OCI-LY3 (cell line): ENCODE results near the gene HHIPL2.

Source experiments
- H2AFZ ChIP-seq: fragments of 200-600, 300-600 bp; shearing (Covaris generic); 2 replicates; pipeline ENCODE4 v1.6.0; 2014; ENCODE audit warnings: antibody characterized with exemption, low read depth, low read length
- H3K27ac ChIP-seq: fragments of 200-600, 300-600 bp; sonication (generic); 2 replicates; pipeline ENCODE4 v1.5.1; 2014; ENCODE audit warnings: mild to moderate bottlenecking, low read length, moderate library complexity, mixed read lengths
- H3K27me3 ChIP-seq: fragments of 200-600, 300-600 bp; sonication (generic); 2 replicates; pipeline ENCODE4 v1.6.1; 2014; ENCODE audit warnings: low read depth, low read length, mixed read lengths
- H3K36me3 ChIP-seq: fragments of 200-600, 300-600 bp; sonication (generic); replicated peaks from 2 replicates; pipeline ENCODE3; 2014; ENCODE audit warnings: low read depth, low read length, mixed read lengths
- H3K4me1 ChIP-seq: fragments of 300-600, 200-600 bp; sonication (generic); 2 replicates; pipeline ENCODE4 v1.6.1; 2014; ENCODE audit warnings: low read length, mixed read lengths
- H3K4me2 ChIP-seq: fragments of 200-600, 300-600 bp; sonication (generic); 2 replicates; pipeline ENCODE4 v1.6.1; 2014; ENCODE audit warnings: low read length, mixed read lengths
- H3K4me3 ChIP-seq: fragments of 300-600, 200-600 bp; sonication (generic); 2 replicates; pipeline ENCODE4 v1.5.1; 2014; ENCODE audit warnings: antibody characterized with exemption, mild to moderate bottlenecking, low read length, moderate library complexity
- H3K79me2 ChIP-seq: fragments of 300-600, 200-600 bp; shearing (Covaris generic); 2 replicates; pipeline ENCODE4 v1.6.1; 2014; ENCODE audit warnings: mild to moderate bottlenecking, low read length, mixed read lengths
- H3K9ac ChIP-seq: fragments of 300-600, 200-600 bp; shearing (Covaris generic); 2 replicates; pipeline ENCODE4 v1.6.0; 2014; ENCODE audit warnings: mild to moderate bottlenecking, low read length, moderate library complexity
- H3K9me3 ChIP-seq: fragments of 200-600, 300-600 bp; shearing (Covaris generic); 2 replicates; pipeline ENCODE4 v1.6.1; 2014; ENCODE audit warnings: low read length, mixed read lengths; ENCODE audit not compliant: insufficient read depth
- H4K20me1 ChIP-seq: fragments of 200-600, 300-600 bp; sonication (generic); 2 replicates; pipeline ENCODE4 v1.6.1; 2016; ENCODE audit warnings: low read length, mixed read lengths; ENCODE audit not compliant: insufficient read depth
- EZH2phosphoT487 ChIP-seq: fragments of 200-600 bp; shearing (Covaris generic); IDR thresholded peaks from 2 replicates; pipeline ENCODE4 v1.6.1; 2018; ENCODE audit warnings: antibody characterized with exemption, mixed run types, low read depth
- TF ChIP-seq, protein P1 (sequence below): fragments of 200-600, 300-600 bp; sonication (generic); IDR thresholded peaks from 2 replicates; pipeline ENCODE4 v1.5.1; 2014; ENCODE audit warnings: antibody characterized with exemption, low read length, low read depth

The HHIPL2 gene

DNA sequence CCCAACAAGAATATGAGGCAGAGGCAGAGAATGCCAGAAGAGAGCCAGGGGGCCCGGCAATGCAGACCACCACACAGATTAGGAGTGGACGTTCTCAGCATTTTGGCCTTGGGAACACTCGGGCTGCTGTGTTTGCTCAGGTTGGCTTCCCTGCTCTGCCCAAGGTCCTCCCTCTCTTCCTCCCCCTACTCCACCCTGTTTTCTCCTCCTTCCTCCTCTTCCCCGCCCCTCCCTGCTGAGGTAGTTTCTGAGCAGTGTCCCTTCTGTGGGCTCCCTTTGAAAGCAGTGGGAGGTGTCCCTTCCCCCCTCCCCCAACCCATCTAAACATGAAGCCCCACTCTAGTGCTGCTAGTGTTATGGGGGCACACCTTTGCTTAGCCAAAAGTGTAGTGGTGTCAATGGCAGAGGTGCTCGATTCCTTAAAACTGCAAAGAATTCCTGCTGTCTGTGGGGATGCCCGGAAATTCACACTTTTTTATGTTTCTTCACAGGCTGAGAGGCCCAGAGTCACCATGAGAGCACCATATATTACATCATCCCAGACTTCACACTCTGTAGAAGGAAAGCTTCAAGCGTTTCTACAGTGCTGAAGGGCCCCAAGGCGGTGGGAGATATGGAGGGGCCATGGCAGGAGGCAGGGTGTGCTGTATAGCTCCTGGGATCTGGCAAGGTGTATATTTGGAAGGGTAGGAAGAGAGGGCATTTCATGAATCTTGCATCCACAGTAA lies at the start of gene HHIPL2:
Gene HHIPL2, minus strand, starts transcription at position 161 of the 728 bp plus-strand sequence. Its CDS starts 60 bp downstream, at position 101.
- Histone ChIP-seq H3K79me2 (no peaks in the 10 kb centered on the region), H2AFZ (no peak within 1 kb of the TSS), H3K4me3 (no peak within 1 kb of the TSS), H3K9ac (no peak within 1 kb of the TSS), H3K27me3 (peaks cover 6% of the 10 kb centered on the region; the same call in 1 of the 2 replicates), H3K4me1 (no peaks in the 10 kb centered on the region), H3K27ac (no peak within 1 kb of the TSS), H3K4me2 (no peak within 1 kb of the TSS), H4K20me1 (no peaks in the 10 kb centered on the region), H3K36me3 (no peaks in the 10 kb centered on the region), H3K9me3 (no peaks in the 10 kb centered on the region)
- TF ChIP-seq, protein P1, sequence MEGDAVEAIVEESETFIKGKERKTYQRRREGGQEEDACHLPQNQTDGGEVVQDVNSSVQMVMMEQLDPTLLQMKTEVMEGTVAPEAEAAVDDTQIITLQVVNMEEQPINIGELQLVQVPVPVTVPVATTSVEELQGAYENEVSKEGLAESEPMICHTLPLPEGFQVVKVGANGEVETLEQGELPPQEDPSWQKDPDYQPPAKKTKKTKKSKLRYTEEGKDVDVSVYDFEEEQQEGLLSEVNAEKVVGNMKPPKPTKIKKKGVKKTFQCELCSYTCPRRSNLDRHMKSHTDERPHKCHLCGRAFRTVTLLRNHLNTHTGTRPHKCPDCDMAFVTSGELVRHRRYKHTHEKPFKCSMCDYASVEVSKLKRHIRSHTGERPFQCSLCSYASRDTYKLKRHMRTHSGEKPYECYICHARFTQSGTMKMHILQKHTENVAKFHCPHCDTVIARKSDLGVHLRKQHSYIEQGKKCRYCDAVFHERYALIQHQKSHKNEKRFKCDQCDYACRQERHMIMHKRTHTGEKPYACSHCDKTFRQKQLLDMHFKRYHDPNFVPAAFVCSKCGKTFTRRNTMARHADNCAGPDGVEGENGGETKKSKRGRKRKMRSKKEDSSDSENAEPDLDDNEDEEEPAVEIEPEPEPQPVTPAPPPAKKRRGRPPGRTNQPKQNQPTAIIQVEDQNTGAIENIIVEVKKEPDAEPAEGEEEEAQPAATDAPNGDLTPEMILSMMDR: no peak
- no peak for TF ChIP-seq EZH2phosphoT487

DNA sequence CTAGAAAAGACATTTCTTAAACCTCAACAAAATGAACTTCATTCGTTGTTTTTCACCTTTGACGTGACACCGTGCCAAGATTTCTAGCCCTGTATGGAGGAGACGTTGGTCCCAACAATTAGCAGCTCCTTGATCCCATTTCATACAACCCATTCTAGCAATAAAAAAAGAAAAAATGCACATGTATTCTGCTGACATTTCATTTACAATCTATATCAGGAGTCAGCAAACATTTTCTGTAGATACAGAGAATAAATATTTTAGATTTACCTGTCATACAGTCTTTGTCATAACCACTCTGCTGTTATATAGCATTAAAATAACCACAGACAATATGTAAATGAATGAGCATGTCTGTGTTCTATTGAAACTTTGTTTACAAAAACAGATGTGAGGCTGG lies 48.8 kb upstream of the HHIPL2 start:
- H3K27ac ChIP-seq: no peak overlapping the region
- H2AFZ ChIP-seq: no peak overlapping the region
- H3K9ac ChIP-seq: no peak overlapping the region
- no peaks in the 10 kb centered on the region for H3K4me1 ChIP-seq
- no peaks in the 10 kb centered on the region for H3K27me3 ChIP-seq
- no peak overlapping the region for H3K4me2 ChIP-seq
- H3K36me3 ChIP-seq: no peaks in the 10 kb centered on the region
- H3K79me2 ChIP-seq: no peaks in the 10 kb centered on the region
- no peak overlapping the region for H3K4me3 ChIP-seq
- no peaks in the 10 kb centered on the region for H3K9me3 ChIP-seq
- TF ChIP-seq, protein P1: no peak
- TF ChIP-seq EZH2phosphoT487: no peak
- H4K20me1 ChIP-seq: no peaks in the 10 kb centered on the region

GRCh38 chr1:222594789-222595188 lies 46.9 kb upstream of the HHIPL2 start:
- no peaks in the 10 kb centered on the region for H3K36me3 ChIP-seq
- H3K4me2 ChIP-seq: no peak overlapping the region
- no peaks in the 10 kb centered on the region for H4K20me1 ChIP-seq
- H3K79me2 ChIP-seq: no peaks in the 10 kb centered on the region
- TF ChIP-seq, protein P1: no peak
- TF ChIP-seq EZH2phosphoT487: no peak
- H3K27ac ChIP-seq: no peak overlapping the region
- H3K4me1 ChIP-seq: peaks cover 4% of the 10 kb centered on the region
- H3K4me3 ChIP-seq: no peak overlapping the region
- H3K9ac ChIP-seq: no peak overlapping the region
- H3K9me3 ChIP-seq: no peaks in the 10 kb centered on the region
- no peak overlapping the region for H2AFZ ChIP-seq
- no peaks in the 10 kb centered on the region for H3K27me3 ChIP-seq

- Histone ChIP-seq H3K9ac (no peak overlapping the region), H3K36me3 (peaks cover under 1% of the 10 kb centered on the region), H3K4me2 (no peak overlapping the region), H3K27me3 (no peaks in the 10 kb centered on the region), H4K20me1 (no peaks in the 10 kb centered on the region), H3K9me3 (no peaks in the 10 kb centered on the region), H3K79me2 (peaks cover 18% of the 10 kb centered on the region), H3K27ac (no peak overlapping the region), H3K4me1 (peaks cover 13% of the 10 kb centered on the region), H2AFZ (no peak overlapping the region), H3K4me3 (no peak overlapping the region)
- TF ChIP-seq EZH2phosphoT487: no peak
- TF ChIP-seq, protein P1: no peak
Observed at GRCh38 chr1:222592171-222592570, 44.3 kb upstream of the HHIPL2 start.
